Liver (tissue), 9 donors: ENCODE results near the gene USH2A. TPM values are rescaled to one million over a fixed set of nuclear protein-coding genes. Genes with fewer than 3 reads are reported as not detected.

ENCODE experiments used
- DNase-seq: peaks from one replicate; pipeline ENCODE4 v3.0.0-alpha.2; 2017; ENCODE audit warnings: low spot score
- H3K27ac ChIP-seq, 2 donors: one replicate each; pipeline ENCODE4 v1.7.0; 2013; ENCODE audit warnings: inconsistent platforms in 2 of 2, low read length in 2 of 2, control low read depth in 1 of 2, low read depth in 1 of 2, mild to moderate bottlenecking in 1 of 2
- H3K27me3 ChIP-seq, 4 donors: one replicate each; pipeline versions ENCODE4 v1.6.1 to v1.7.0; 2013; ENCODE audit warnings: low read length in 3 of 4, inconsistent platforms in 1 of 4, mild to moderate bottlenecking in 1 of 4, moderate library complexity in 1 of 4; ENCODE audit not compliant: control insufficient read depth in 4 of 4, insufficient read depth in 4 of 4
- H3K36me3 ChIP-seq, 4 donors: one replicate each; pipeline versions ENCODE4 v1.6.1 to v1.7.0; 2013; ENCODE audit warnings: low read length in 3 of 4, mild to moderate bottlenecking in 3 of 4, low read depth in 1 of 4, moderate library complexity in 1 of 4; ENCODE audit not compliant: control insufficient read depth in 4 of 4, insufficient read depth in 3 of 4
- H3K4me1 ChIP-seq, 4 donors: one replicate each; pipeline versions ENCODE4 v1.6.1 to v1.7.0; 2013; ENCODE audit warnings: low read length in 3 of 4, mild to moderate bottlenecking in 3 of 4, moderate library complexity in 1 of 4; ENCODE audit not compliant: control insufficient read depth in 4 of 4, insufficient read depth in 4 of 4
- H3K4me3 ChIP-seq, 3 donors: one replicate each; pipeline versions ENCODE4 v1.6.1 to v1.7.0; 2013; ENCODE audit warnings: low read length in 3 of 3, control low read depth in 1 of 3, low read depth in 1 of 3, mild to moderate bottlenecking in 1 of 3
- H3K9ac ChIP-seq, 2 donors: one replicate each; pipeline ENCODE4 v1.7.0; 2013; ENCODE audit warnings: low read length in 2 of 2, mild to moderate bottlenecking in 2 of 2, moderate library complexity in 2 of 2, control low read depth in 1 of 2, low read depth in 1 of 2
- H3K9me3 ChIP-seq, 4 donors: one replicate each; pipeline versions ENCODE4 v1.6.1 to v1.7.0; 2013; ENCODE audit warnings: low read length in 3 of 4; ENCODE audit not compliant: control insufficient read depth in 4 of 4
- ATF3 ChIP-seq: IDR thresholded peaks from 2 replicates; pipeline ENCODE4 v1.6.1; 2016; ENCODE audit warnings: antibody characterized with exemption
- CTCF ChIP-seq: fragments of 150-350 bp; IDR thresholded peaks from 2 replicates; pipeline ENCODE4 v1.5.1; 2017; ENCODE audit warnings: improper control_type of control experiment, low read depth, low read length; ENCODE audit not compliant: missing input control
- EGR1 ChIP-seq, 2 donors: IDR thresholded peaks; 2 replicates each; pipeline ENCODE4 v1.6.1; 2016 to 2018; ENCODE audit warnings: antibody characterized with exemption in 2 of 2, low read depth in 2 of 2
- FOXA1 ChIP-seq: IDR thresholded peaks from 2 replicates; pipeline ENCODE4 v1.6.1; 2016; ENCODE audit warnings: antibody characterized with exemption
- FOXA2 ChIP-seq: IDR thresholded peaks from 2 replicates; pipeline ENCODE4 v1.6.1; 2016; ENCODE audit warnings: antibody characterized with exemption
- GABPA ChIP-seq, 2 donors: IDR thresholded peaks in 1 of 2; conservative IDR thresholded peaks in 1 of 2; 2 replicates each; pipeline ENCODE4 v1.6.1; 2016; ENCODE audit warnings: antibody characterized with exemption in 2 of 2, mild to moderate bottlenecking in 1 of 2, moderate library complexity in 1 of 2
- HNF4A ChIP-seq, 2 donors: conservative IDR thresholded peaks; 2 replicates each; pipeline ENCODE4 v1.6.1; 2016; ENCODE audit warnings: antibody characterized with exemption in 2 of 2, mild to moderate bottlenecking in 2 of 2
- JUND ChIP-seq, 2 donors: IDR thresholded peaks; 2 replicates each; pipeline ENCODE4 v1.6.1; 2016; ENCODE audit warnings: antibody characterized with exemption in 2 of 2
- MAX ChIP-seq: IDR thresholded peaks from 2 replicates; pipeline ENCODE4 v1.6.1; 2016; ENCODE audit warnings: antibody characterized with exemption
- NR2F2 ChIP-seq: IDR thresholded peaks from 2 replicates; pipeline ENCODE4 v1.6.1; 2016; ENCODE audit warnings: antibody characterized with exemption
- RAD21 ChIP-seq, 2 donors: IDR thresholded peaks; 2 replicates each; pipeline ENCODE4 v1.6.1; 2016; ENCODE audit warnings: antibody characterized with exemption in 2 of 2, mild to moderate bottlenecking in 2 of 2
- REST ChIP-seq: IDR thresholded peaks from 2 replicates; pipeline ENCODE4 v1.6.1; 2016; ENCODE audit warnings: antibody characterized with exemption, mild to moderate bottlenecking
- RXRA ChIP-seq, 2 donors: IDR thresholded peaks; 2 replicates each; pipeline ENCODE4 v1.6.1; 2017 to 2018; ENCODE audit warnings: antibody characterized with exemption in 2 of 2, mild to moderate bottlenecking in 1 of 2
- SP1 ChIP-seq: IDR thresholded peaks from 2 replicates; pipeline ENCODE4 v1.6.1; 2018; ENCODE audit warnings: antibody characterized with exemption, mild to moderate bottlenecking
- TAF1 ChIP-seq: conservative IDR thresholded peaks from 2 replicates; pipeline ENCODE4 v1.6.1; 2016; ENCODE audit warnings: antibody characterized with exemption, mild to moderate bottlenecking
- YY1 ChIP-seq: IDR thresholded peaks from 2 replicates; pipeline ENCODE4 v1.6.1; 2016; ENCODE audit warnings: antibody characterized with exemption, mild to moderate bottlenecking
- ZBTB33 ChIP-seq: IDR thresholded peaks from 2 replicates; pipeline ENCODE4 v1.6.1; 2016; ENCODE audit warnings: antibody characterized with exemption
- WGBS: extraction: QIAGEN DNeasy Blood & Tissue Kit; methylation state at CpG from one replicate; pipeline ENCODE4 v1.1.7; 2013; 5-methylcytosine and 5-hydroxymethylcytosine counted together
- polyA plus RNA-seq, 2 donors: library from polyadenylated mRNA; stranded (reverse) in 1 of 2; unstranded in 1 of 2; fragments of 200-250 nt in 1 of 2; fragments of >200 nt in 1 of 2; fragmentation: Nextera tagmentation in 1 of 2; extraction: Ambion mirVana in 1 of 2; gene quantifications; one replicate each; pipeline versions ENCODE4 v1.2.1 to v1.2.3, GENCODE V29; 2013 to 2015
- total RNA-seq, 2 donors: library from RNA; depleted of rRNA; stranded (reverse); fragments of >200 nt; gene quantifications; one replicate each; pipeline ENCODE4 v1.2.3, GENCODE V29; 2014
- donor health status: healthy.
- donor health status: healthy.
- donor health status: healthy.
- donor health status: healthy.
- donor health status: healthy.

The USH2A gene
- total and polyA plus RNA-seq, 4 donors = 0.14 to 1.0 (median 0.31) TPM

- TF ChIP-seq MAX (no peak), RXRA (IDR thresholded peaks at IDR 0.05) (no peak), TAF1 (no peak), FOXA1 (no peak), RAD21 (IDR thresholded peaks at IDR 0.05) (no peak), EGR1 (IDR thresholded peaks at IDR 0.05; ENCODE audit: low read depth in 2 of 2) (no peak)
- Histone ChIP-seq H3K9ac (no peak overlapping the region), H3K27me3 (peaks cover 0 to 2% (median 0%) of the 10 kb centered on the region in 4 donors), H3K9me3 (no peaks in the 10 kb centered on the region), H3K4me1 (no peaks in the 10 kb centered on the region), H3K4me3 (no peak overlapping the region), H3K27ac (no peak overlapping the region), H3K36me3 (no peaks in the 10 kb centered on the region)
- DNase-seq = no peak
- WGBS = 77% methylated on average over 3 of the region's 3 CpGs
These were observed 372.2 kb downstream of the USH2A start for GRCh38 chr1:216051071-216051470.

- 80% methylated on average over 9 of the region's 9 CpGs for WGBS
- no peak overlapping the region for H3K9ac ChIP-seq
- no peaks in the 10 kb centered on the region for H3K36me3 ChIP-seq
- H3K27me3 ChIP-seq = peaks cover 0 to 2% (median 0%) of the 10 kb centered on the region in 4 donors
- no peak overlapping the region for H3K27ac ChIP-seq
- no peaks in the 10 kb centered on the region for H3K4me1 ChIP-seq
- DNase-seq = no peak
- no peak overlapping the region for H3K4me3 ChIP-seq
- TF ChIP-seq GABPA (IDR thresholded peaks at IDR 0.05 in 1 of 2, conservative IDR thresholded peaks at IDR 0.05 in 1 of 2) (no peak), RAD21 (IDR thresholded peaks at IDR 0.05) (no peak), FOXA2 (no peak), YY1 (no peak), FOXA1 (no peak), REST (no peak), NR2F2 (no peak), EGR1 (IDR thresholded peaks at IDR 0.05; ENCODE audit: low read depth in 2 of 2) (no peak), HNF4A (conservative IDR thresholded peaks at IDR 0.05) (no peak), JUND (IDR thresholded peaks at IDR 0.05) (no peak), SP1 (no peak), MAX (no peak), ZBTB33 (no peak), ATF3 (no peak), CTCF (no peak)
- no peaks in the 10 kb centered on the region for H3K9me3 ChIP-seq
These were observed 373.4 kb downstream of the USH2A start for GRCh38 chr1:216049741-216050430.
